Left lung (tissue), 10 donors: ENCODE results near the gene DCAF11. TPM values are rescaled to one million over a fixed set of nuclear protein-coding genes. Genes with fewer than 3 reads are reported as not detected.
"Not testable (repeated sequence)": the region's sequence is repeated elsewhere in the genome, so short reads cannot be mapped to it uniquely, and the experiment has no call there.

Source experiments
- ATAC-seq: fragments of 200-7000 bp; cut with Tn5 transposase; one replicate; pipeline ENCODE4 v1.9.1; 2020; ENCODE audit warnings: moderate library complexity
- DNase-seq, 4 donors: peaks; one replicate each; pipeline ENCODE4 v3.0.0-alpha.2; 2013 to 2020
- H3K27ac ChIP-seq, 2 donors: fragments of 200-600 bp; sonication (generic) in 1 of 2; one replicate each; pipeline versions ENCODE4 v1.5.0 to v1.8.0; 2020 to 2021
- H3K27me3 ChIP-seq, 2 donors: fragments of 200-600 bp; sonication (generic) in 1 of 2; one replicate each; pipeline versions ENCODE4 v1.5.0 to v1.8.0; 2020 to 2021
- H3K36me3 ChIP-seq, 2 donors: fragments of 200-600 bp; sonication (generic) in 1 of 2; one replicate each; pipeline versions ENCODE4 v1.5.0 to v1.8.0; 2020 to 2021
- H3K4me1 ChIP-seq, 2 donors: fragments of 200-600 bp; one replicate each; pipeline ENCODE4 v1.8.0; 2021
- H3K4me3 ChIP-seq, 2 donors: fragments of 200-600 bp; sonication (generic) in 1 of 2; one replicate each; pipeline versions ENCODE4 v1.5.0 to v1.8.0; 2020 to 2021; ENCODE audit warnings: mild to moderate bottlenecking in 1 of 2
- H3K9me3 ChIP-seq, 2 donors: fragments of 200-600 bp; sonication (generic) in 1 of 2; one replicate each; pipeline versions ENCODE4 v1.5.0 to v1.8.0; 2020 to 2021
- intact Hi-C, 2 donors: fragments of 100-400 bp; cut with DNase I; formaldehyde crosslinking; loops; one replicate each; pipeline versions ENCODE4 v1.11.2 to v1.14.2; 2022
- polyA plus RNA-seq, 6 donors: library from polyadenylated mRNA; unstranded; fragments of 120-200 nt; gene quantifications; one replicate each; pipeline ENCODE4 v1.2.1, GENCODE V29; 2013; ENCODE audit not compliant: insufficient read length in 6 of 6
- total RNA-seq, 2 donors: library from RNA; stranded (reverse); fragmentation: NEBNext Ultra II Directional; extraction: Animal tissue kit (Norgen Biotek cat#: 25700); gene quantifications; one replicate each; pipeline ENCODE4 v1.2.1, GENCODE V29; 2021
- TF ChIP-seq, protein P1 (sequence below), 2 donors: fragments of 200-600 bp; sonication (generic) in 1 of 2; IDR thresholded peaks; one replicate each; pipeline versions ENCODE4 v1.5.0 to v1.8.0; 2021; ENCODE audit warnings: antibody characterized with exemption in 2 of 2
- donor health status: DM: no; HTN: yes; CAD: no.
- donor health status: DM: no; HTN: no; CAD: no.

Gene DCAF11
- total and polyA plus RNA-seq, 8 donors: 56.4 to 76.3 (median 65.1) TPM

DNA sequence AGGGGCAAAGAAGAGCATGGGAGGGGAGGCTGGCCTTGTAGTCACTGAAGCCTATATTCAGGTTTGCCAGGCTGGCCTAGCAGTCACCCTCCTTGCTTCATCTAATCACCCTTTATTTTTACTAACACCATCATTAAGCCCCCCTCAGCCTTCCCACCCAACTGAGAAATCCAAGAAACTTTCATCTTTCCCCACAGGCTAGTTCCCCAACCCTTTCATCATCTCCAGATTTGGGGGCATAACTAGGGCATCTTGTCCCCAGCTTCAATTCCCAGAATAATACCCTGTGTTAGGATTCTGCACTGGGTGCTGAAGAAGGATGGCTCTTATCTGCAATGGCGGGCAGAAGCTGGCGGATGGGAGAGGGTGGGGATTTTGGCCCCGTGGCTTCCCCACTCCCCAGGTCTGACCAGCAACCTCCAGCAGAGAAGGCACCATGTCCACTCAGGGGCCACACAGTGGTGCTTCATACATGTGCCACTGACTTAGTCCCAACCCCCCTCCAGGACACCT is 13.5 kb upstream of the DCAF11 start:
- intact Hi-C loops: no loop called here
- DNase-seq: peak in 1 of 4 donors; percentile 31
- peaks cover 0 to 68% of the 10 kb centered on the region in 2 donors for H3K36me3 ChIP-seq
- peaks cover 0 to 19% of the 10 kb centered on the region in 2 donors for H3K4me1 ChIP-seq
- H3K9me3 ChIP-seq: no peaks in the 10 kb centered on the region
- ATAC-seq: no peak
- TF ChIP-seq, protein P1, sequence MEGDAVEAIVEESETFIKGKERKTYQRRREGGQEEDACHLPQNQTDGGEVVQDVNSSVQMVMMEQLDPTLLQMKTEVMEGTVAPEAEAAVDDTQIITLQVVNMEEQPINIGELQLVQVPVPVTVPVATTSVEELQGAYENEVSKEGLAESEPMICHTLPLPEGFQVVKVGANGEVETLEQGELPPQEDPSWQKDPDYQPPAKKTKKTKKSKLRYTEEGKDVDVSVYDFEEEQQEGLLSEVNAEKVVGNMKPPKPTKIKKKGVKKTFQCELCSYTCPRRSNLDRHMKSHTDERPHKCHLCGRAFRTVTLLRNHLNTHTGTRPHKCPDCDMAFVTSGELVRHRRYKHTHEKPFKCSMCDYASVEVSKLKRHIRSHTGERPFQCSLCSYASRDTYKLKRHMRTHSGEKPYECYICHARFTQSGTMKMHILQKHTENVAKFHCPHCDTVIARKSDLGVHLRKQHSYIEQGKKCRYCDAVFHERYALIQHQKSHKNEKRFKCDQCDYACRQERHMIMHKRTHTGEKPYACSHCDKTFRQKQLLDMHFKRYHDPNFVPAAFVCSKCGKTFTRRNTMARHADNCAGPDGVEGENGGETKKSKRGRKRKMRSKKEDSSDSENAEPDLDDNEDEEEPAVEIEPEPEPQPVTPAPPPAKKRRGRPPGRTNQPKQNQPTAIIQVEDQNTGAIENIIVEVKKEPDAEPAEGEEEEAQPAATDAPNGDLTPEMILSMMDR (IDR thresholded peaks at IDR 0.05): no peak
- H3K27ac ChIP-seq: no peak overlapping the region
- H3K27me3 ChIP-seq: no peaks in the 10 kb centered on the region
- no peak overlapping the region for H3K4me3 ChIP-seq

DNA sequence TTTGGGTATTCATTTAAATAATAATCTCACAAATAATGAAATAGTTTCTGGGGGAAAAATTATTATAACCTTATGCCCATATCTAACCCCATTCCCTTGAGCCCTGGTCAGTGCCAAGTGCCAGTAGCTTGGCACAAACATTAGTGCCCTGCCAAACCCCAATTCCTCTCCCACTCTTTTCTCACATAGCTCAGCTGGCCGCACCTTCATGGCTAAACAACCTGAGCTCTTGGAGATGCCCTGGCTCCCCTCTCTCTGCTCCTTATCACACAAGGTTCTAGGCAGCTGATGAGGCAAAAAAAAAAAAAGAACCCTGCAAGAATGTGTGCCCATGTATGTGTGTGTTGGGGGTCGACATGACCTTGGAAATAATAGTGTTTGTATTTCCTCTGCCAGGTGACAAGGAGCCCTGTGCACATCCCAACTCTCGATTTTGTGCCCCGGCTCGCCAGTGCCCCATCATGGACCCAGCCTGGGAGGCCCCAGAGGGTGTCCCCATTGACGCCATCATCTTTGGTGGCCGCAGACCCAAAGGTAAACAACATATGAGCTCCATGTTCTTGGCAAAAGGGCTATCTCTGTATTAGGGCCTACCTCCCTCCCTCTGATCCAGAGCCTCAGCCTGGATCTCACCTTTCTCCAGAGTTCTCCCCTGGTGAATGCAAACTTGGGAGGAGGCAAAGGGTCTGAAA is 12.1 kb upstream of the DCAF11 start:
- peak in 1 of 4 donors; percentile 32 for DNase-seq
- H3K4me3 ChIP-seq: no peak overlapping the region
- H3K36me3 ChIP-seq: peaks cover 0 to 63% of the 10 kb centered on the region in 2 donors
- intact Hi-C loops: no loop called here
- no peaks in the 10 kb centered on the region for H3K27me3 ChIP-seq
- no peak for ATAC-seq
- H3K27ac ChIP-seq: no peak overlapping the region
- peaks cover 0 to 19% of the 10 kb centered on the region in 2 donors for H3K4me1 ChIP-seq
- H3K9me3 ChIP-seq: no peaks in the 10 kb centered on the region
- TF ChIP-seq, protein P1 (IDR thresholded peaks at IDR 0.05): no peak

DNA sequence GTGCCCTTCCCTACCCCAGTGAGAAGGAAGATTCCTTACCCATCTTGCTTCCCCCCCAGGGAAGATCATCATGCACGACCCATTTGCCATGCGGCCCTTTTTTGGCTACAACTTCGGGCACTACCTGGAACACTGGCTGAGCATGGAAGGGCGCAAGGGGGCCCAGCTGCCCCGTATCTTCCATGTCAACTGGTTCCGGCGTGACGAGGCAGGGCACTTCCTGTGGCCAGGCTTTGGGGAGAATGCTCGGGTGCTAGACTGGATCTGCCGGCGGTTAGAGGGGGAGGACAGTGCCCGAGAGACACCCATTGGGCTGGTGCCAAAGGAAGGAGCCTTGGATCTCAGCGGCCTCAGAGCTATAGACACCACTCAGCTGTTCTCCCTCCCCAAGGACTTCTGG is 11.1 kb upstream of the DCAF11 start:
- no peak overlapping the region for H3K27ac ChIP-seq
- peaks cover 0 to 54% of the 10 kb centered on the region in 2 donors for H3K36me3 ChIP-seq
- no peak for ATAC-seq
- TF ChIP-seq, protein P1 (IDR thresholded peaks at IDR 0.05): no peak
- H3K4me3 ChIP-seq: no peak overlapping the region
- no peaks in the 10 kb centered on the region for H3K27me3 ChIP-seq
- H3K9me3 ChIP-seq: no peaks in the 10 kb centered on the region
- peaks cover 0 to 20% of the 10 kb centered on the region in 2 donors for H3K4me1 ChIP-seq
- DNase-seq: peak in 1 of 4 donors; percentile 35
- intact Hi-C loops: no loop called here

DNA sequence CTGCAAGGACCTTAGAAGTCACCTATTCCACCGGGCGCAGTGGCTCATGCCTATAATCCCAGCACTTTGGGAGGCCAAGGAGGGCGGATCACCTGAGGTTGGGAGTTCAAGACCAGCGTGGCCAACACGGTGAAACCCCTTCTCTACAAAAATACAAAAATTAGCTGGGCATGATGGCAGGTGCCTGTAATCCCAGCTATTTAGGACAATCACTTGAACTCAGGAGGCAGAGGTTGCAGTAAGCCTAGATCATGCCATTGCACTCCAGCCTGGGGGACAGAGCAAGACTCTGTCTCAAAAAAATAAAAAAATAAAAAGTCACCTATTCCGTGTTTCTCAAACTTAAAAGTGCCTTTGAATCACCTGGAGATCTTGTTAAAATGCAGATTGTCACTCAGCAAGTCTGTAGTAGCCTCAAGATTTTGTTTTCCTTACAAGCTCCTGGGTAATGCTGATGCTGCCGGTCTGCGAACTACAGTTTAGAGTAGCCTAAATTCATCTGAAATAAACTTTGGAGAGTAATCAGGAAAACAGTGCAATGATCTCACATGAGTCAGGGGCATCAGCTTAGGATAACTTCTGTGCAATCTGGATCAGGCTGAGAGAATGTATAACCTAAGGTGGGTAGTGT is 8.9 kb upstream of the DCAF11 start:
- DNase-seq: peak in 1 of 4 donors; percentile 18
- H3K9me3 ChIP-seq, H3K27me3 ChIP-seq, ATAC-seq, H3K4me3 ChIP-seq, intact Hi-C loops, H3K27ac ChIP-seq: not testable (repeated sequence)
- peaks cover 0 to 16% of the 10 kb centered on the region in 2 donors for H3K4me1 ChIP-seq
- H3K36me3 ChIP-seq: peaks cover 0 to 31% of the 10 kb centered on the region in 2 donors

DNA sequence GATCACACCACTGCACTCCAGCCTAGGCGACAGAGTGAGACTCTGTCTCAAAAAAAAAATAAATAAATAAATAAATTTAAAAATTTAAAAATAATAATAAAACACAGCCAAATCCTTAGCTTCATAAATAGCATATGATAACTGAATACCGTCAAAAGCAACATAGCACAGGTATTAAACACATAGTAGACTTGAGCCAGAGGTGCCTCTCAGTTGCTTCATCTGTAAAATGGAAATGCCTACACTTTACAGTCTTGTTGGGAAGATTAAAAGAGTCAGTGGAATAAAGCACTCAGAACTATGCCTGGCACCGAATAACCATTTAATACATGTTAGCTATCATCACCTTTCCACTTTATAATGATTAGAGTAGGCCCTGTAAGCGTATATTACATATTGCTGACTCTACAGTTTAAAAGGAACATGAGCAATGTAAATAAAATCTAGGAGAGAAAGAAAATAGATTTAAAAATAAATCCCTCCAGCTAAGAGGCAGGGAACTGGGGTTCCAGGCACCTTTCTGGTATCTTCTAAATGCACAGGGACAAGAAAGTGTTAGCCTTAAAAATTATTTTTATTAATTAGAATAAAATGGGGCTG is 7.8 kb upstream of the DCAF11 start:
- H3K9me3 ChIP-seq: no peaks in the 10 kb centered on the region
- ATAC-seq: no peak
- intact Hi-C loops: no loop called here
- H3K36me3 ChIP-seq: peaks cover 0 to 21% of the 10 kb centered on the region in 2 donors
- no peak for DNase-seq
- H3K27me3 ChIP-seq: no peaks in the 10 kb centered on the region
- H3K27ac ChIP-seq: no peak overlapping the region
- H3K4me3 ChIP-seq: no peak overlapping the region
- TF ChIP-seq, protein P1 (IDR thresholded peaks at IDR 0.05): no peak
- H3K4me1 ChIP-seq: peaks cover 0 to 16% of the 10 kb centered on the region in 2 donors
